SK-N-SH treated with all-trans-retinoic acid at 6 μM for 48 hours (cell line): ENCODE measurements around the gene CDC16.

Experiments used
- ZC3H10 ChIP-seq: fragments of 250-450 bp; sonication (Bioruptor Pico); IDR thresholded peaks from 2 replicates; pipeline ENCODE4 v1.5.1; 2021; ENCODE audit warnings: mild to moderate bottlenecking, moderate library complexity
- ZNF70 ChIP-seq: fragments of 450-650 bp; formaldehyde crosslinking; IDR thresholded peaks from 2 replicates; pipeline ENCODE4 v1.5.0; 2020; ENCODE audit warnings: mild to moderate bottlenecking, moderate library complexity
- TF ChIP-seq, protein P1 (sequence below): fragments of 250-450 bp; sonication (Bioruptor Pico); IDR thresholded peaks from 2 replicates; pipeline ENCODE4 v1.8.0; 2020; ENCODE audit warnings: mild to moderate bottlenecking, moderate library complexity, borderline replicate concordance

DNA sequence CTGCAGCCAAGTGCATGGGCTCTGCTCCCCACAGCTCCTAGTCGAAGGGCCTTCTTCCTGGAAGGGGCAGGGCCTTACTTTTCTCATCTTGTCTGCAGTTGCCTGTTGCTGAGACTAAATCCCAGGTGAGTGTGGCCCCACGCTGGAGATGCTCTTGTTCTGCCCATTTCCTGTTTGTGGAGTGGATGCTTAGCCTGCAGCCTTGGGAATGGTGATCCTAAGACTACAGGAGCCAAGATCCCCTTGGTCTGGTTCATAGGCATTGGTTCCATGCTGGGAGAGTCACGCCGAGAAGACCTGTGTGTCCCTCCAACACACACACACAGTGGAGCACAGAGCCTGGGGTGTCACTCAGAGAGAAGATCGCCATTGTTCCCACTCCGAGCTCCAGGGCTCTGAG, 32.1 kb upstream of the CDC16 start:
- TF ChIP-seq, protein P1, sequence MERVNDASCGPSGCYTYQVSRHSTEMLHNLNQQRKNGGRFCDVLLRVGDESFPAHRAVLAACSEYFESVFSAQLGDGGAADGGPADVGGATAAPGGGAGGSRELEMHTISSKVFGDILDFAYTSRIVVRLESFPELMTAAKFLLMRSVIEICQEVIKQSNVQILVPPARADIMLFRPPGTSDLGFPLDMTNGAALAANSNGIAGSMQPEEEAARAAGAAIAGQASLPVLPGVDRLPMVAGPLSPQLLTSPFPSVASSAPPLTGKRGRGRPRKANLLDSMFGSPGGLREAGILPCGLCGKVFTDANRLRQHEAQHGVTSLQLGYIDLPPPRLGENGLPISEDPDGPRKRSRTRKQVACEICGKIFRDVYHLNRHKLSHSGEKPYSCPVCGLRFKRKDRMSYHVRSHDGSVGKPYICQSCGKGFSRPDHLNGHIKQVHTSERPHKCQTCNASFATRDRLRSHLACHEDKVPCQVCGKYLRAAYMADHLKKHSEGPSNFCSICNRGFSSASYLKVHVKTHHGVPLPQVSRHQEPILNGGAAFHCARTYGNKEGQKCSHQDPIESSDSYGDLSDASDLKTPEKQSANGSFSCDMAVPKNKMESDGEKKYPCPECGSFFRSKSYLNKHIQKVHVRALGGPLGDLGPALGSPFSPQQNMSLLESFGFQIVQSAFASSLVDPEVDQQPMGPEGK (CRISPR knock-in tag) = no peak
- TF ChIP-seq ZNF70 (CRISPR knock-in tag) (no peak), ZC3H10 (CRISPR knock-in tag) (no peak)
